Sigmoid colon (tissue), 7 donors: ENCODE results near the gene BGN. TPM values are rescaled to one million over a fixed set of nuclear protein-coding genes. Genes with fewer than 3 reads are reported as not detected.

Experiments used
- DNase-seq: peaks from one replicate; pipeline ENCODE4 v3.0.0-alpha.2; 2019
- H3K27ac ChIP-seq, 4 donors: fragments of 200-600 bp; sonication (generic); one replicate each; pipeline ENCODE4 v1.5.1; 2016 to 2019; ENCODE audit warnings: mild to moderate bottlenecking in 1 of 4
- H3K27me3 ChIP-seq, 3 donors: fragments of 200-600 bp; sonication (generic); one replicate each; pipeline ENCODE4 v1.5.1; 2019; ENCODE audit warnings: mild to moderate bottlenecking in 1 of 3
- H3K36me3 ChIP-seq, 4 donors: fragments of 200-600 bp; sonication (generic); one replicate each; pipeline ENCODE4 v1.5.1; 2016 to 2019
- H3K4me1 ChIP-seq, 4 donors: fragments of 200-600 bp; sonication (generic); one replicate each; pipeline ENCODE4 v1.5.1; 2017 to 2019
- H3K4me3 ChIP-seq, 4 donors: fragments of 200-600 bp; sonication (generic); one replicate each; pipeline ENCODE4 v1.5.1; 2017 to 2019; ENCODE audit warnings: mild to moderate bottlenecking in 2 of 4, moderate library complexity in 1 of 4
- H3K9me3 ChIP-seq, 4 donors: fragments of 200-600 bp in 3 of 4; sonication (generic) in 3 of 4; one replicate each; pipeline versions ENCODE4 v1.5.1 to v1.6.1; 2013 to 2019
- CTCF ChIP-seq, 4 experiments: fragments of 450-650 bp in 3 of 4; fragments of 200-600 bp in 1 of 4; IDR thresholded peaks; one replicate each; pipeline ENCODE4 v1.5.1; 2016 to 2019; ENCODE audit warnings: antibody characterized with exemption in 4 of 4, mild to moderate bottlenecking in 3 of 4, moderate library complexity in 2 of 4
- EP300 ChIP-seq, 4 donors: sonication (generic); formaldehyde crosslinking; IDR thresholded peaks; one replicate each; pipeline ENCODE4 v1.6.1; 2017; ENCODE audit warnings: antibody characterized with exemption in 4 of 4
- POLR2A ChIP-seq, 2 donors: fragments of 450-650 bp; IDR thresholded peaks; one replicate each; pipeline ENCODE4 v1.6.1; 2016; ENCODE audit warnings: antibody characterized with exemption in 2 of 2, mild to moderate bottlenecking in 2 of 2, moderate library complexity in 2 of 2
- POLR2AphosphoS5 ChIP-seq, 4 donors: sonication (generic); formaldehyde crosslinking; IDR thresholded peaks; one replicate each; pipeline ENCODE4 v1.6.1; 2017; ENCODE audit warnings: antibody characterized with exemption in 4 of 4
- WGBS, 2 donors: extraction: QIAGEN DNeasy Blood & Tissue Kit; methylation state at CpG; one replicate each; pipeline ENCODE4 v1.1.7; 2013; 5-methylcytosine and 5-hydroxymethylcytosine counted together
- intact Hi-C: fragments of 100-400 bp; cut with DNase I; formaldehyde crosslinking; loops from one replicate; pipeline ENCODE4 v1.15.1; 2023
- polyA plus RNA-seq, 3 donors: library from polyadenylated mRNA; stranded (reverse); fragments of 200-250 nt; gene quantifications; one replicate each; pipeline ENCODE4 v1.2.3, GENCODE V29; 2013
- total RNA-seq, 4 donors: library from RNA; depleted of rRNA; stranded (reverse); fragments of >200 nt; gene quantifications; one replicate each; pipeline ENCODE4 v1.1.0, GENCODE V29; 2016
- donor health status: healthy with polysubstance abuse.
- donor health status: Bipolar disorder and iron deficiency.
- donor health status: healthy.

BGN gene
- total and polyA plus RNA-seq, 7 donors: 1.8 to 181 (median 9.0) TPM

- H3K27me3 ChIP-seq: no peaks in the 10 kb centered on the region
- H3K9me3 ChIP-seq: no peaks in the 10 kb centered on the region
- H3K4me1 ChIP-seq: peaks cover 0 to 6% (median 0%) of the 10 kb centered on the region in 4 donors
- H3K27ac ChIP-seq: no peak overlapping the region
- no peak for DNase-seq
- intact Hi-C loops: no loop called here
- 92 to 94% methylated on average over 4 of the region's 4 CpGs for WGBS, 2 donors
- TF ChIP-seq POLR2A (IDR thresholded peaks at IDR 0.05) (no peak), POLR2AphosphoS5 (IDR thresholded peaks at IDR 0.05) (no peak), CTCF (IDR thresholded peaks at IDR 0.05) (no peak), EP300 (IDR thresholded peaks at IDR 0.05) (no peak)
- H3K4me3 ChIP-seq: no peak overlapping the region
- H3K36me3 ChIP-seq: peaks cover 0 to 5% (median 0%) of the 10 kb centered on the region in 4 donors
Measured at GRCh38 chrX:153459986-153460385, 34.8 kb upstream of the BGN start.

GRCh38 chrX:153460826-153461225 is 34.0 kb upstream of the BGN start:
- no peak for DNase-seq
- peaks cover 0 to 5% (median 0%) of the 10 kb centered on the region in 4 donors for H3K36me3 ChIP-seq
- intact Hi-C loops: no loop called here
- peak in 2 of 4 experiments; percentile 42 to 52 for TF ChIP-seq CTCF (IDR thresholded peaks at IDR 0.05)
- no peak for TF ChIP-seq POLR2A (IDR thresholded peaks at IDR 0.05)
- no peak overlapping the region for H3K27ac ChIP-seq
- no peaks in the 10 kb centered on the region for H3K9me3 ChIP-seq
- no peak overlapping the region for H3K4me3 ChIP-seq
- no peaks in the 10 kb centered on the region for H3K27me3 ChIP-seq
- 49 to 50% methylated on average over 7 of the region's 7 CpGs for WGBS, 2 donors
- peaks cover 0 to 6% (median 0%) of the 10 kb centered on the region in 4 donors for H3K4me1 ChIP-seq

- Histone ChIP-seq H3K9me3 (no peaks in the 10 kb centered on the region), H3K4me3 (no peak overlapping the region), H3K27ac (no peak overlapping the region), H3K4me1 (no peaks in the 10 kb centered on the region), H3K36me3 (peaks cover 0 to 5% (median 0%) of the 10 kb centered on the region in 4 donors), H3K27me3 (no peaks in the 10 kb centered on the region)
- TF ChIP-seq POLR2AphosphoS5 (IDR thresholded peaks at IDR 0.05) (no peak), EP300 (IDR thresholded peaks at IDR 0.05) (no peak), CTCF (IDR thresholded peaks at IDR 0.05) (no peak), POLR2A (IDR thresholded peaks at IDR 0.05) (no peak)
- intact Hi-C loops: no loop called here
- no peak for DNase-seq
- 95% methylated on average over 10 of the region's 10 CpGs for WGBS, 2 donors
Measured at GRCh38 chrX:153462291-153462690, 32.5 kb upstream of the BGN start.

DNA sequence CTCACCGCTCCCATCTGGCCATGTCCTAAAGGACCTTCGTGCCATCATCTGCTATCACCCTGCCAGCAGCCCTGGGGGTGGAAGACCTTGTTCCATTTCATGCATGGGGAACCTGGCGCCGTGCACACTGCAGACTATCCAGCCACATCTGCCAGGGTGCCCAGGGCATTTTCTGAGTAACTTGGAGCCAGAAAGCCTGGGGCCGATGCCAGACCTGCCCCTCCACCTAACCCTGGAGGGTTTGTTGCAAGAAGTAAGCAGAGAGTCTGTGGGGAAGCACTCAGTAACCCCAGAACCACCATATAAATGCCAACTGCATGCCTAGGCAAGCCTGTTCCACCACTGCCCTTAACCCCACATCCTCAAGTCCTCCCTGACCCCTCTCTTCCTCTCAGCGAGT is 31.7 kb upstream of the BGN start:
- Histone ChIP-seq H3K4me3 (no peak overlapping the region), H3K4me1 (no peaks in the 10 kb centered on the region), H3K36me3 (peaks cover 0 to 5% (median 0%) of the 10 kb centered on the region in 4 donors), H3K27me3 (no peaks in the 10 kb centered on the region), H3K9me3 (no peaks in the 10 kb centered on the region), H3K27ac (no peak overlapping the region)
- DNase-seq: no peak
- intact Hi-C loops: no loop called here
- 95 to 97% methylated on average over 6 of the region's 6 CpGs for WGBS, 2 donors
- TF ChIP-seq POLR2A (IDR thresholded peaks at IDR 0.05): no peak
- no peak for TF ChIP-seq POLR2AphosphoS5 (IDR thresholded peaks at IDR 0.05)
- no peak for TF ChIP-seq CTCF (IDR thresholded peaks at IDR 0.05)
- no peak for TF ChIP-seq EP300 (IDR thresholded peaks at IDR 0.05)

DNA sequence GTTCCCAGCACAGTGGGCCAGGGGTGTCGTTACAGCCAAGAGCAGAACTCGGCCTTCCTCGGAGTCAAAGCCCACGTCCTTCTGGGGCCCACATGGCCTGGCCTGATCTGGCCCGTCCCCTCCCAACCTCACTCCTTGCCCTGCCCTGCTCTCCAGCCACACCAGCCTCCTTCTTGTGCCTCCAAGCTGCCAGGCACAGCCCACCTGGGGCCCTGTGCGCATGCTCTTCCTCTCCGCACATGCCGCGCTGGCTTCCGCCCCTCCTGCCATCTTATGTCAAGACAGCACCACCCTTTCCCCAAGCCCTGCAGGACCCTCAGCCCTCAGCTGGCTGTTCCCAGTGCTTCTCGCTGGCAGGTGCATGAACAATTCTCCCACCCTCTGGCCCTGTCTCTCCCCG is 31.2 kb upstream of the BGN start:
- Histone ChIP-seq H3K36me3 (peaks cover 0 to 5% (median 0%) of the 10 kb centered on the region in 4 donors), H3K4me3 (no peak overlapping the region), H3K27me3 (no peaks in the 10 kb centered on the region), H3K4me1 (peaks cover 0 to under 1% (median 0%) of the 10 kb centered on the region in 4 donors), H3K9me3 (no peaks in the 10 kb centered on the region), H3K27ac (no peak overlapping the region)
- WGBS, 2 donors: 81 to 95% methylated on average over 12 of the region's 12 CpGs
- no peak for DNase-seq
- TF ChIP-seq POLR2AphosphoS5 (IDR thresholded peaks at IDR 0.05) (no peak), EP300 (IDR thresholded peaks at IDR 0.05) (no peak), POLR2A (IDR thresholded peaks at IDR 0.05) (no peak), CTCF (IDR thresholded peaks at IDR 0.05) (no peak)
- intact Hi-C loops: no loop called here
